ENCODE data around the gene PARD6B. TPM values are rescaled to one million over a fixed set of nuclear protein-coding genes. Genes with fewer than 3 reads are reported as not detected.

The PARD6B gene
- polyA plus RNA-seq, 1 donor from 2014 or later, result 5.9 TPM

DNA sequence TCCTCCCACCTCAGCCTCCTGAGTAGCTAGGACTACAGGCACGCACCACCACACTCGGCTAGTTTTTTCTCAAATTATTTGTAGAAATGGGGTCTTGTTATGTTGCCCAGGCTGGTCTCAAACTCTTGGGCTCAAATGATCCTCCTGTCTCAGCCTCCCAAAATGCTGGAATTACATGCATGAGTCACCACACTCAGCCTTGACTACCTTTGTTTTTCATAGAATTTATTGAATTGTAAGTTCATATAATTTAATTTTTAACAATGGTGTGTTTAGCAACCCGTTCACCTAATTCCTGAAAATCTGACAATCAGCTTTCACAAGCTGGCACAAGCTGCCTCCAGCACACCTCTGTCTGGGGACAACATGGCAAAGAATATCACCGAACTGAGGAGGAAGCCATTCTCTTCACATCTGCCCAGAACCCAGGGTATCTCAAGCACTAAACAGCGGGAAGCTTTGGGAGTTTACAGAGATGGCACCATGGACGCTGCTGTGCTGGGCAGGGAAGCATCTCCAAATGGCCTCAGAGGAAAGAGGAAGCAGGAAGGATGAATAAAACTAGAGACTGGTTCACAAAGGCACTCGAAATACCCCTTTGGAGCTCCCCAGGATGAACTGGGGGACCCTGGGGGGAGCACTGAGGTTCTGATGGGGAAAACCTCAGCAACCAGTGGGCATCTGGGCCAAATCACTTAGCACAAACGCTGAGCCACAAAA, 43.0 kb upstream of the PARD6B start:
- no peaks in the 10 kb centered on the region for H3F3A ChIP-seq (ENCODE audit: insufficient read depth, low read length, poor library complexity, severe bottlenecking)
- H3K27me3 ChIP-seq (ENCODE audit: insufficient read depth, low read depth, low read length), result peaks cover 10% of the 10 kb centered on the region
- H3K79me2 ChIP-seq (replicated peaks; ENCODE audit: insufficient read depth, low read length), result no peaks in the 10 kb centered on the region
- no peaks in the 10 kb centered on the region for H4K20me1 ChIP-seq (ENCODE audit: insufficient read depth)
- H3K9me3 ChIP-seq (ENCODE audit: low read length), result no peaks in the 10 kb centered on the region
- H3K9me2 ChIP-seq (ENCODE audit: insufficient read depth, low read length), result no peaks in the 10 kb centered on the region
- H3K9ac ChIP-seq (ENCODE audit: low read length), result no peak overlapping the region
- no peak overlapping the region for H3K27ac ChIP-seq (ENCODE audit: low read length)
- no peaks in the 10 kb centered on the region for H3K36me3 ChIP-seq (ENCODE audit: insufficient read depth, low read length)
- H3K4me2 ChIP-seq (ENCODE audit: low read length), result no peak overlapping the region
- no peak overlapping the region for H3K4me3 ChIP-seq (ENCODE audit: low read length)
- TF ChIP-seq RAD21 (conservative IDR thresholded peaks at IDR 0.05) (no peak), MXI1 (conservative IDR thresholded peaks at IDR 0.05; ENCODE audit: poor library complexity, severe bottlenecking) (no peak), EZH2 (IDR thresholded peaks at IDR 0.05; ENCODE audit: borderline replicate concordance, insufficient read depth, low read length, poor library complexity, severe bottlenecking) (no peak), POLR2AphosphoS5 (IDR thresholded peaks at IDR 0.05) (no peak), EP300 (conservative IDR thresholded peaks at IDR 0.05; ENCODE audit: poor library complexity, severe bottlenecking) (no peak), TAF1 (IDR thresholded peaks at IDR 0.05; ENCODE audit: low read depth) (no peak), SMC3 (conservative IDR thresholded peaks at IDR 0.05; ENCODE audit: poor library complexity) (no peak)
- TF ChIP-seq, protein P1, sequence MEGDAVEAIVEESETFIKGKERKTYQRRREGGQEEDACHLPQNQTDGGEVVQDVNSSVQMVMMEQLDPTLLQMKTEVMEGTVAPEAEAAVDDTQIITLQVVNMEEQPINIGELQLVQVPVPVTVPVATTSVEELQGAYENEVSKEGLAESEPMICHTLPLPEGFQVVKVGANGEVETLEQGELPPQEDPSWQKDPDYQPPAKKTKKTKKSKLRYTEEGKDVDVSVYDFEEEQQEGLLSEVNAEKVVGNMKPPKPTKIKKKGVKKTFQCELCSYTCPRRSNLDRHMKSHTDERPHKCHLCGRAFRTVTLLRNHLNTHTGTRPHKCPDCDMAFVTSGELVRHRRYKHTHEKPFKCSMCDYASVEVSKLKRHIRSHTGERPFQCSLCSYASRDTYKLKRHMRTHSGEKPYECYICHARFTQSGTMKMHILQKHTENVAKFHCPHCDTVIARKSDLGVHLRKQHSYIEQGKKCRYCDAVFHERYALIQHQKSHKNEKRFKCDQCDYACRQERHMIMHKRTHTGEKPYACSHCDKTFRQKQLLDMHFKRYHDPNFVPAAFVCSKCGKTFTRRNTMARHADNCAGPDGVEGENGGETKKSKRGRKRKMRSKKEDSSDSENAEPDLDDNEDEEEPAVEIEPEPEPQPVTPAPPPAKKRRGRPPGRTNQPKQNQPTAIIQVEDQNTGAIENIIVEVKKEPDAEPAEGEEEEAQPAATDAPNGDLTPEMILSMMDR (IDR thresholded peaks at IDR 0.05; ENCODE audit: poor library complexity, severe bottlenecking), result no peak
- TF ChIP-seq, protein P2, sequence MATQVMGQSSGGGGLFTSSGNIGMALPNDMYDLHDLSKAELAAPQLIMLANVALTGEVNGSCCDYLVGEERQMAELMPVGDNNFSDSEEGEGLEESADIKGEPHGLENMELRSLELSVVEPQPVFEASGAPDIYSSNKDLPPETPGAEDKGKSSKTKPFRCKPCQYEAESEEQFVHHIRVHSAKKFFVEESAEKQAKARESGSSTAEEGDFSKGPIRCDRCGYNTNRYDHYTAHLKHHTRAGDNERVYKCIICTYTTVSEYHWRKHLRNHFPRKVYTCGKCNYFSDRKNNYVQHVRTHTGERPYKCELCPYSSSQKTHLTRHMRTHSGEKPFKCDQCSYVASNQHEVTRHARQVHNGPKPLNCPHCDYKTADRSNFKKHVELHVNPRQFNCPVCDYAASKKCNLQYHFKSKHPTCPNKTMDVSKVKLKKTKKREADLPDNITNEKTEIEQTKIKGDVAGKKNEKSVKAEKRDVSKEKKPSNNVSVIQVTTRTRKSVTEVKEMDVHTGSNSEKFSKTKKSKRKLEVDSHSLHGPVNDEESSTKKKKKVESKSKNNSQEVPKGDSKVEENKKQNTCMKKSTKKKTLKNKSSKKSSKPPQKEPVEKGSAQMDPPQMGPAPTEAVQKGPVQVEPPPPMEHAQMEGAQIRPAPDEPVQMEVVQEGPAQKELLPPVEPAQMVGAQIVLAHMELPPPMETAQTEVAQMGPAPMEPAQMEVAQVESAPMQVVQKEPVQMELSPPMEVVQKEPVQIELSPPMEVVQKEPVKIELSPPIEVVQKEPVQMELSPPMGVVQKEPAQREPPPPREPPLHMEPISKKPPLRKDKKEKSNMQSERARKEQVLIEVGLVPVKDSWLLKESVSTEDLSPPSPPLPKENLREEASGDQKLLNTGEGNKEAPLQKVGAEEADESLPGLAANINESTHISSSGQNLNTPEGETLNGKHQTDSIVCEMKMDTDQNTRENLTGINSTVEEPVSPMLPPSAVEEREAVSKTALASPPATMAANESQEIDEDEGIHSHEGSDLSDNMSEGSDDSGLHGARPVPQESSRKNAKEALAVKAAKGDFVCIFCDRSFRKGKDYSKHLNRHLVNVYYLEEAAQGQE (IDR thresholded peaks at IDR 0.05; ENCODE audit: borderline replicate concordance), result no peak
- H2AFZ ChIP-seq (ENCODE audit: low read depth, low read length), result no peak overlapping the region

DNA sequence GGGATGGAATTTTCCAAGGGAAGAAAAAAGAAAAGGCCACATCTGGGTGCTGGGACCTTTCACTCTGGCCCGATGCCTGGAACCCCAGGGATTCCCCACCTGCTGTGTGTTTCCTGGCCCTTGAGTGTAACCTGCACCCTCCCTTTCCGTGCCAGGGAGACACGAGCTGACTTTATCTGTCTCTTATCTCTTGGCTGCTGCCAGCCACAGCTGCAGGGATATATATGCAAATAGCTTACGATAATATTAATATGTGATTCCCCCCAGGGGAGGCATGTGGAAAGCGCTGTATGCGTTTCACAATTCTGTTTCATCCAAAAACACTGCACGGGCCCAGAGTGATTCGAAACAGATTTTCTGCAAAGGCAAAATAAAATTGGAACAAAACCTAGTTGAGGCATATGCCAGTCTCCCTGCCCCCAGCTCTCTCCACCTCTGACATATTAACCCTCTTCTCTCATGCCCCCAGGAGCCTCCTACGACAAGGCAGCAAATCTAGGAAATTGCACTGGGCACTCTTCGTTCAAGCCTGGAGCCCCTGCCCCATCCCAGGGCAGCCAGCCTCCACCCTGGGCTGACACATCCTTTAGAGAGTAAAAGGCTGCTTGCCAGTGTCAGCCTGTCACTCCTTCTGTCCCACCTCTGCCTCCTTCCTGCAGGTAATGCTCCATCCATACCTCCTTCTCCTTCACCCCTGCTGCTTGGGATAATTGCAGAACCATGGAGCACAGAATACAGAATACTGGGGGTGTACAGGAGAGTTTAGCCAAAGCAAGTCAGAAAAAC, 41.3 kb upstream of the PARD6B start:
- Histone ChIP-seq H3K36me3 (ENCODE audit: insufficient read depth, low read length) (no peaks in the 10 kb centered on the region), H3K79me2 (replicated peaks; ENCODE audit: insufficient read depth, low read length) (no peaks in the 10 kb centered on the region), H3K9me2 (ENCODE audit: insufficient read depth, low read length) (no peaks in the 10 kb centered on the region), H3K4me3 (ENCODE audit: low read length) (no peak overlapping the region), H2AFZ (ENCODE audit: low read depth, low read length) (no peak overlapping the region), H3F3A (ENCODE audit: insufficient read depth, low read length, poor library complexity, severe bottlenecking) (no peaks in the 10 kb centered on the region), H3K9me3 (ENCODE audit: low read length) (no peaks in the 10 kb centered on the region), H3K27ac (ENCODE audit: low read length) (no peak overlapping the region), H4K20me1 (ENCODE audit: insufficient read depth) (no peaks in the 10 kb centered on the region), H3K9ac (ENCODE audit: low read length) (no peak overlapping the region), H3K27me3 (ENCODE audit: insufficient read depth, low read depth, low read length) (peaks cover 10% of the 10 kb centered on the region), H3K4me2 (ENCODE audit: low read length) (no peak overlapping the region)
- TF ChIP-seq RAD21 (conservative IDR thresholded peaks at IDR 0.05) (no peak), POLR2AphosphoS5 (IDR thresholded peaks at IDR 0.05) (no peak), SMC3 (conservative IDR thresholded peaks at IDR 0.05; ENCODE audit: poor library complexity) (no peak), EP300 (conservative IDR thresholded peaks at IDR 0.05; ENCODE audit: poor library complexity, severe bottlenecking) (no peak), EZH2 (IDR thresholded peaks at IDR 0.05; ENCODE audit: borderline replicate concordance, insufficient read depth, low read length, poor library complexity, severe bottlenecking) (no peak), TAF1 (IDR thresholded peaks at IDR 0.05; ENCODE audit: low read depth) (no peak), MXI1 (conservative IDR thresholded peaks at IDR 0.05; ENCODE audit: poor library complexity, severe bottlenecking) (no peak)
- TF ChIP-seq, protein P2 (IDR thresholded peaks at IDR 0.05; ENCODE audit: borderline replicate concordance), result no peak
- TF ChIP-seq, protein P1 (IDR thresholded peaks at IDR 0.05; ENCODE audit: poor library complexity, severe bottlenecking), result no peak

Measured in neural cell (in vitro differentiated cells).